GM19395 (cell line): Measurements from ENCODE around the gene ZMAT5.

Experiments used
- ATAC-seq: cut with Tn5 transposase; IDR thresholded peaks from one replicate; pipeline ENCODE4 v1.9.1; 2021; ENCODE audit warnings: mild to moderate bottlenecking, moderate library complexity; ENCODE audit not compliant: unreplicated experiment

Gene ZMAT5

DNA sequence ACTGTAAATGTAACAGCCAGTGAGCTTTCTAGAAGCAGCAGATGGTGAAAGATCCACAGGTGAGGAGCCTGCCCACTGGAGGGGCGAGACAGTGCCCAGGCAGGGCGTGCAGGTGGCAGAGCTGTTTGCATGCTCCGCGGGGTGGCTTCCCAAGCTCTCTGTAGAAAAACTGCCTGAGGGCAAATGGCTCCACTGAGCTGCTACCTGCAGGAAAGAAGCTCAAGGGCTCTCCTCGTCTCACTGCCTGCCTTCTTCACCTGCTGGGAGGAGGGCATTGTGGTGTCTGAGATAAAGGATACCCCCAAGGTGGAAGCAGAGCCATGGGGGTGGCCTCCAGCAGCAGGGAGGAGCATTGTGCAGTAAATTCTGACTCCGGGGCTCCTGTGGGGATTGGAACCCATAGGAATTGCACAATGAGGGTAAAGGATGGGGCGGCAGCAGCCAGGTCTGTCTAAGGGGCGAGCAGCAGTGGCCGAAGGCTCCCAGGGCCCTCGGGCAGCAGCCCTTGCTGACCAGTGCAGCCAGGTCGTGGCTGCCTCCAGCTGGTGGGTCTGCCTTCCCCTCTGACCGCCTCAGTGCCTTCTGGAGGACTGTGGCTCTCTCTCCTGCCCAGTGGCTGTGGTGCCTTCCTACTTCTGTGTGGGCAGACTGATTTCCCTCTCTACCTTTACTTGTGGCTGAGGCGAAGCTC, 75.0 kb downstream of the ZMAT5 start:
- ATAC-seq: no peak

GRCh38 chr22:29690476-29690875, 76.3 kb downstream of the ZMAT5 start:
- ATAC-seq: no peak

DNA sequence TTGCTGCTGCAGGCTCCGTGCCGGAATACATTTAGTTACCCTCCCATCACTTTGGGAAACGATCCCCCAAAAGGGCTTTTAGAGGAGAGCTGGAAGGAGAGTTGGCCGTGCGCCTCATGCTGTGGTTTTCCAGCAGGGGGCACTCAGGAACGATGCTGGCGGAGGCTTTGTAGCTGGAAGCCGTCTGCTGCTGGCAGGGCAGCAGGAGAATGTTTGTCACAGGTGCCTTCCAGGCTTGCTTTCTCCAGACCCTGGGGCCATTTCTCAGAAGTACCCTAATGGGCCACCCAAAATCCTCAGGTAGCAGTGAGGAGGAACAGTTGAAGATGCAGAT, 77.0 kb downstream of the ZMAT5 start:
- ATAC-seq: no peak

- ATAC-seq: no peak
These were observed 77.5 kb downstream of the ZMAT5 start for GRCh38 chr22:29689206-29689879.

- no peak for ATAC-seq
These were observed 82.6 kb downstream of the ZMAT5 start for GRCh38 chr22:29684244-29684643.

- ATAC-seq: no peak
These were observed 83.3 kb downstream of the ZMAT5 start for GRCh38 chr22:29683536-29683935.
